HL-60 (cell line): Measurements from ENCODE around the gene MINDY1.

Source experiments
- GABPA ChIP-seq: IDR thresholded peaks from 2 replicates; pipeline ENCODE4 v1.6.1; 2012; ENCODE audit warnings: low read depth
- POLR2AphosphoS5 ChIP-seq: IDR thresholded peaks from 2 replicates; pipeline ENCODE4 v1.6.1; 2012; ENCODE audit warnings: low read depth
- SPI1 ChIP-seq: IDR thresholded peaks from 2 replicates; pipeline ENCODE4 v1.6.1; 2012; ENCODE audit warnings: low read depth, mild to moderate bottlenecking, borderline replicate concordance
- TF ChIP-seq, protein P1 (sequence below): IDR thresholded peaks from one replicate; pipeline ENCODE4 v1.5.1; 2011; ENCODE audit warnings: low read length, control low read depth, inconsistent platforms; ENCODE audit not compliant: insufficient read depth
- TF ChIP-seq, protein P2 (sequence below): IDR thresholded peaks from 2 replicates; pipeline ENCODE4 v1.6.1; 2012; ENCODE audit warnings: low read depth; ENCODE audit not compliant: insufficient replicate concordance

DNA sequence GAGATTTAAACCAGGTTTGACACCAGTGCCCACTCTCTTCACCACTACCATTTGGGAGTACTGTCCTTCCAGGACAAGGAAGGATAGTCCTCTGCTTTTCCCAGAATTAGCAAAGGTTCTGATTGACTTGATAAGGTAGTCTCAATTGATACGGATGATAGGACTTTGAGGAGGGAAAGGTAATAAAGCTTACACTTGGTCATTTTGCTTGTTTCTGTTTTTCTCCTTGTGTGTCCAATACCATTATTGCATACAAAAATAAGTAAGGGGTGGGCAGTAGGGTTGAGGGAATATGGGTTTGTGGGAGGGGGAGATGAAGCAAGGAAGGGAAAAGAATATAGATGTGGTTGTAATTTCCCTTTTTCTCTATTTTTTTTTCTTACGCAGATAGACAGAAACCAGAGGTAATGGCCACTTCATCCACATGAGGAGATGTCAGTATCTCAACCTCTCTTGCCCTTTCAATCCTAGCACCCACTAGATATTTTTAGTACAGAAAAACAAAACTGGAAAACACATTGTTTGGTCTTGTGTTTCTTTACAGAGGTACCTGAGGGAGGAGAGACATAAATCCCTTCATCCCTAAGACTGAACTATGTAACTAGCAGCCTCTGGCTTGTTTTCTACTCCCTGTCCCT lies 43.5 kb upstream of the MINDY1 start:
- TF ChIP-seq, protein P1, sequence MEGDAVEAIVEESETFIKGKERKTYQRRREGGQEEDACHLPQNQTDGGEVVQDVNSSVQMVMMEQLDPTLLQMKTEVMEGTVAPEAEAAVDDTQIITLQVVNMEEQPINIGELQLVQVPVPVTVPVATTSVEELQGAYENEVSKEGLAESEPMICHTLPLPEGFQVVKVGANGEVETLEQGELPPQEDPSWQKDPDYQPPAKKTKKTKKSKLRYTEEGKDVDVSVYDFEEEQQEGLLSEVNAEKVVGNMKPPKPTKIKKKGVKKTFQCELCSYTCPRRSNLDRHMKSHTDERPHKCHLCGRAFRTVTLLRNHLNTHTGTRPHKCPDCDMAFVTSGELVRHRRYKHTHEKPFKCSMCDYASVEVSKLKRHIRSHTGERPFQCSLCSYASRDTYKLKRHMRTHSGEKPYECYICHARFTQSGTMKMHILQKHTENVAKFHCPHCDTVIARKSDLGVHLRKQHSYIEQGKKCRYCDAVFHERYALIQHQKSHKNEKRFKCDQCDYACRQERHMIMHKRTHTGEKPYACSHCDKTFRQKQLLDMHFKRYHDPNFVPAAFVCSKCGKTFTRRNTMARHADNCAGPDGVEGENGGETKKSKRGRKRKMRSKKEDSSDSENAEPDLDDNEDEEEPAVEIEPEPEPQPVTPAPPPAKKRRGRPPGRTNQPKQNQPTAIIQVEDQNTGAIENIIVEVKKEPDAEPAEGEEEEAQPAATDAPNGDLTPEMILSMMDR = no peak
- TF ChIP-seq GABPA (no peak), POLR2AphosphoS5 (no peak), SPI1 (no peak)
- TF ChIP-seq, protein P2, sequence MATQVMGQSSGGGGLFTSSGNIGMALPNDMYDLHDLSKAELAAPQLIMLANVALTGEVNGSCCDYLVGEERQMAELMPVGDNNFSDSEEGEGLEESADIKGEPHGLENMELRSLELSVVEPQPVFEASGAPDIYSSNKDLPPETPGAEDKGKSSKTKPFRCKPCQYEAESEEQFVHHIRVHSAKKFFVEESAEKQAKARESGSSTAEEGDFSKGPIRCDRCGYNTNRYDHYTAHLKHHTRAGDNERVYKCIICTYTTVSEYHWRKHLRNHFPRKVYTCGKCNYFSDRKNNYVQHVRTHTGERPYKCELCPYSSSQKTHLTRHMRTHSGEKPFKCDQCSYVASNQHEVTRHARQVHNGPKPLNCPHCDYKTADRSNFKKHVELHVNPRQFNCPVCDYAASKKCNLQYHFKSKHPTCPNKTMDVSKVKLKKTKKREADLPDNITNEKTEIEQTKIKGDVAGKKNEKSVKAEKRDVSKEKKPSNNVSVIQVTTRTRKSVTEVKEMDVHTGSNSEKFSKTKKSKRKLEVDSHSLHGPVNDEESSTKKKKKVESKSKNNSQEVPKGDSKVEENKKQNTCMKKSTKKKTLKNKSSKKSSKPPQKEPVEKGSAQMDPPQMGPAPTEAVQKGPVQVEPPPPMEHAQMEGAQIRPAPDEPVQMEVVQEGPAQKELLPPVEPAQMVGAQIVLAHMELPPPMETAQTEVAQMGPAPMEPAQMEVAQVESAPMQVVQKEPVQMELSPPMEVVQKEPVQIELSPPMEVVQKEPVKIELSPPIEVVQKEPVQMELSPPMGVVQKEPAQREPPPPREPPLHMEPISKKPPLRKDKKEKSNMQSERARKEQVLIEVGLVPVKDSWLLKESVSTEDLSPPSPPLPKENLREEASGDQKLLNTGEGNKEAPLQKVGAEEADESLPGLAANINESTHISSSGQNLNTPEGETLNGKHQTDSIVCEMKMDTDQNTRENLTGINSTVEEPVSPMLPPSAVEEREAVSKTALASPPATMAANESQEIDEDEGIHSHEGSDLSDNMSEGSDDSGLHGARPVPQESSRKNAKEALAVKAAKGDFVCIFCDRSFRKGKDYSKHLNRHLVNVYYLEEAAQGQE = no peak
